Measurements from ENCODE around the gene BCL10. TPM values are rescaled to one million over a fixed set of nuclear protein-coding genes. Genes with fewer than 3 reads are reported as not detected.
A peak's percentile ranks its signal among the peaks of the same experiment; 100 is the strongest.

The BCL10 gene
- polyA plus RNA-seq, 1 donor (not counting 4 experiments of a cell fraction or from before 2014, with no cell fraction given): 22.4 TPM

DNA sequence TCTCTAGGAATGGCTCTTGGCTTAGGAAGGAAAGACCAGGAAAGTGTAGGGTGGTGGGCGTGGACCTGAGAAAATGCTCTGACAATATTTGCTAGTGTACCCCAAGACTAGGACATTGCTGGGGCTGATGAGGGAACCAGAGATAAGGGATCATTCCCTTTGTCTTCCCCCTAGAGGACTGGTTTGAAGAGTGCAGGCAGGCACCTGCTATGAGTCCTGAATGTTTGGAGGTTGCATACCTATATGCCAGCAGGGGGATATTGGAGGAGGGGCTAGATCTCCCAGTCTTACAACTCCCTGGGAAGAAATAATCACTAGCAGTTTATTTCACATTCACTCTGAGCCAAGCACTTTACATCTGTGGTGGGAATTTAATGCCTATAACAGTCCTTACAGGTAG, 6.0 kb upstream of the BCL10 start:
- Histone ChIP-seq H4K20me1 (ENCODE audit: control insufficient read depth, extremely low read depth, insufficient read depth, low read length) (no peaks in the 10 kb centered on the region), H3K9me1 (ENCODE audit: control insufficient read depth, extremely low read depth, insufficient read depth, low read length) (no peaks in the 10 kb centered on the region), H3K9ac (ENCODE audit: control insufficient read depth, extremely low read depth, insufficient read depth, low read length) (no peak overlapping the region), H3K4me3 (ENCODE audit: control insufficient read depth in 2 of 3, extremely low read depth in 1 of 3, insufficient read depth in 2 of 3, low read depth in 1 of 3, low read length in 3 of 3) (no peak overlapping the region), H3K4me1 (ENCODE audit: control insufficient read depth, extremely low read depth, insufficient read depth, low read length) (peaks cover 36% of the 10 kb centered on the region), H3K9me3 (ENCODE audit: control insufficient read depth, low read depth, low read length) (no peaks in the 10 kb centered on the region), H2AFZ (ENCODE audit: control insufficient read depth, low read length) (no peak overlapping the region), H3K36me3 (ENCODE audit: control insufficient read depth in 2 of 2, extremely low read depth in 1 of 2, insufficient read depth in 2 of 2, low read length in 2 of 2) (no peaks in the 10 kb centered on the region), H3K79me2 (ENCODE audit: control insufficient read depth, insufficient read depth, low read length) (no peaks in the 10 kb centered on the region), H3K4me2 (ENCODE audit: control insufficient read depth, extremely low read depth, insufficient read depth, low read depth, low read length) (no peak overlapping the region), H3K27me3 (ENCODE audit: control insufficient read depth, extremely low read depth, insufficient read depth, low read length) (no peaks in the 10 kb centered on the region), H3K27ac (ENCODE audit: control insufficient read depth, insufficient read depth, low read length) (no peak overlapping the region)
- FAIRE-seq (no peak), DNase-seq (ENCODE audit: low read depth, low spot score) (no peak)
- TF ChIP-seq CTCF (optimal IDR thresholded peaks at IDR 0.05 in 1 of 3, IDR thresholded peaks at IDR 0.05 in 1 of 3, conservative IDR thresholded peaks at IDR 0.05 in 1 of 3; ENCODE audit: extremely low read depth in 1 of 3, insufficient read depth in 2 of 3, low read length in 3 of 3) (peak; percentile 11 to 55 (median 32)), EZH2 (IDR thresholded peaks at IDR 0.05; ENCODE audit: low read length) (no peak)
- dilution Hi-C loops (cut with MboI; ENCODE audit: extremely low pct_ligation_motif_present, low sequenced_read_pairs): no loop called here

DNA sequence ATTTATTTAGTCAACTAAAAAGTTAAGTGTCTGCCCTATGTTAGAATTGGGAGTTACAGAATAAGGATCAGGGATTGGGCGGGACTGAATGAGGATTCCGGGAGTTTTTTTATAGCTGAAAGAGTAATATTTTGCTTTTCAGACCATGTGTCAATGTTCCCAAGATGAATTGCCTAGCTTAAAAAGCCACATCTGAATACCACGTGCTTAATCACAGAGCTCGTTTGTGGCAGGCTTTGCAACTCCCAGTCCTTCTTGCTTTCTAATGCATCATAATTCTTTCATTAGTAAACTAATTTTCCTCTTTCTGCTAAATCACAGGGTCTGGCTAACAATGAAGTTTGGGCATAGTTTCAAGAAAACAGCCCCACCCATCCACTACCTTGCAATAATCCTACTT, 4.2 kb upstream of the BCL10 start:
- no peak overlapping the region for H3K27ac ChIP-seq (ENCODE audit: control insufficient read depth, insufficient read depth, low read length)
- H3K4me3 ChIP-seq (ENCODE audit: control insufficient read depth in 2 of 3, extremely low read depth in 1 of 3, insufficient read depth in 2 of 3, low read depth in 1 of 3, low read length in 3 of 3): no peak overlapping the region
- no peak for DNase-seq (ENCODE audit: low read depth, low spot score)

More for the DNA sequence above, 4.2 kb upstream of the BCL10 start:
- TF ChIP-seq EZH2 (IDR thresholded peaks at IDR 0.05; ENCODE audit: low read length) (no peak), CTCF (optimal IDR thresholded peaks at IDR 0.05 in 1 of 3, IDR thresholded peaks at IDR 0.05 in 1 of 3, conservative IDR thresholded peaks at IDR 0.05 in 1 of 3; ENCODE audit: extremely low read depth in 1 of 3, insufficient read depth in 2 of 3, low read length in 3 of 3) (no peak)
- dilution Hi-C loops (cut with MboI; ENCODE audit: extremely low pct_ligation_motif_present, low sequenced_read_pairs): no loop called here
- H3K9me1 ChIP-seq (ENCODE audit: control insufficient read depth, extremely low read depth, insufficient read depth, low read length): no peaks in the 10 kb centered on the region
- H4K20me1 ChIP-seq (ENCODE audit: control insufficient read depth, extremely low read depth, insufficient read depth, low read length): no peaks in the 10 kb centered on the region
- H3K9ac ChIP-seq (ENCODE audit: control insufficient read depth, extremely low read depth, insufficient read depth, low read length): no peak overlapping the region
- no peaks in the 10 kb centered on the region for H3K36me3 ChIP-seq (ENCODE audit: control insufficient read depth in 2 of 2, extremely low read depth in 1 of 2, insufficient read depth in 2 of 2, low read length in 2 of 2)
- peaks cover 42% of the 10 kb centered on the region for H3K4me1 ChIP-seq (ENCODE audit: control insufficient read depth, extremely low read depth, insufficient read depth, low read length)
- peaks cover 7% of the 10 kb centered on the region for H3K79me2 ChIP-seq (ENCODE audit: control insufficient read depth, insufficient read depth, low read length)
- no peaks in the 10 kb centered on the region for H3K27me3 ChIP-seq (ENCODE audit: control insufficient read depth, extremely low read depth, insufficient read depth, low read length)
- FAIRE-seq: no peak
- H3K4me2 ChIP-seq (ENCODE audit: control insufficient read depth, extremely low read depth, insufficient read depth, low read depth, low read length): no peak overlapping the region
- H2AFZ ChIP-seq (ENCODE audit: control insufficient read depth, low read length): no peak overlapping the region
- no peaks in the 10 kb centered on the region for H3K9me3 ChIP-seq (ENCODE audit: control insufficient read depth, low read depth, low read length)

All from keratinocyte (primary cell).